Body of pancreas (tissue), 4 donors: ENCODE data around the gene ALDOC. TPM values are rescaled to one million over a fixed set of nuclear protein-coding genes. Genes with fewer than 3 reads are reported as not detected.

ENCODE experiments used
- ATAC-seq: fragments of 150-250 bp; one replicate; pipeline ENCODE4 v1.9.1; 2016
- DNase-seq, 4 donors: peaks; one replicate each; pipeline ENCODE4 v3.0.0-alpha.2; 2019
- H3K27ac ChIP-seq, 4 donors: fragments of 200-600 bp; sonication (generic); 1 replicate in 3 of 4; 2 replicates in 1 of 4; pipeline versions ENCODE4 v1.5.1 to v1.6.1; 2016 to 2019; ENCODE audit warnings: mild to moderate bottlenecking in 1 of 4, mixed read lengths in 1 of 4, moderate library complexity in 1 of 4
- H3K27me3 ChIP-seq, 2 donors: fragments of 200-600 bp; sonication (generic); one replicate each; pipeline ENCODE4 v1.6.0; 2016; ENCODE audit warnings: mild to moderate bottlenecking in 1 of 2
- H3K36me3 ChIP-seq, 2 donors: fragments of 200-600 bp; sonication (generic); replicated peaks in 1 of 2; 2 replicates each; pipeline ENCODE4 v1.5.1; 2016; ENCODE audit warnings: low read depth in 2 of 2; ENCODE audit not compliant: insufficient read depth in 1 of 2
- H3K4me1 ChIP-seq: fragments of 200-600 bp; sonication (generic); one replicate; pipeline ENCODE4 v1.6.0; 2016
- H3K4me3 ChIP-seq, 2 donors: fragments of 200-600 bp; sonication (generic); 1 replicate in 1 of 2; 2 replicates in 1 of 2; pipeline ENCODE4 v1.5.1; 2016 to 2019
- H3K9me3 ChIP-seq, 3 donors: fragments of 200-600 bp; sonication (generic); 1 replicate in 2 of 3; 2 replicates in 1 of 3; pipeline ENCODE4 v1.5.1; 2016
- POLR2A ChIP-seq, 3 donors: fragments of 450-650 bp; IDR thresholded peaks; one replicate each; pipeline ENCODE4 v1.6.1; 2016; ENCODE audit warnings: antibody characterized with exemption in 3 of 3, mild to moderate bottlenecking in 2 of 3
- WGBS, 2 donors: methylation state at CpG; one replicate each; pipeline ENCODE4 v1.1.5; 2017; 5-methylcytosine and 5-hydroxymethylcytosine counted together
- intact Hi-C: fragments of 100-400 bp; cut with DNase I; formaldehyde crosslinking; loops from one replicate; pipeline ENCODE4 v1.15.1; 2023
- total RNA-seq, 2 donors: library from RNA; depleted of rRNA; stranded (reverse); fragments of >200 nt; gene quantifications; one replicate each; pipeline ENCODE4 v1.1.0, GENCODE V29; 2016

The ALDOC gene
- total RNA-seq, 2 donors from 2014 or later, result 2.9 to 25.1 TPM

DNA sequence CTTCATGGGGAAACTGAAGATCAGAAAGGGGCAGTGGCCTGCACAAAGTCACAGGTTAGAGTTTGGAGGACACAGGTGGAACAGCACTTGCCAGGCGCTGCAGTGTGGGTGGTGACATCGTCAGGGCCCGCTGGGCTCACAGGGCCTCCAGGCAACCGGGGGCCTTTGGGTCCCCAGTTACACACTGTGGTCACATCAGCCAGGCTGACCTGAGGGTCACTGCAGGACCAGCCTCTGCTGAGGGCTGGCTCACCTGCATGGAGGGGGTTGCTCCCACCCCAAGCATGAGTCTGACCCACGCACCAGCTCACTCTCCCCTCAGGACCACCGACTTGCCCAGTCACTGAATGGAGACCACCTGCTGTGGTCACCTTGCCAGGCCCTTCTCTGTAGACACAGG is 53.5 kb downstream of the ALDOC start:
- peaks cover 33% of the 10 kb centered on the region for H3K4me1 ChIP-seq
- ATAC-seq (no peak), DNase-seq (no peak)
- no peak overlapping the region for H3K27ac ChIP-seq
- no peak overlapping the region for H3K4me3 ChIP-seq
- TF ChIP-seq POLR2A (IDR thresholded peaks at IDR 0.05), result no peak
- H3K27me3 ChIP-seq, result no peaks in the 10 kb centered on the region
- H3K9me3 ChIP-seq, result no peaks in the 10 kb centered on the region
- WGBS, 2 donors, result 84 to 91% methylated on average over 4 to 6 of the region's 6 CpGs
- intact Hi-C loops, result no loop called here
- no peaks in the 10 kb centered on the region for H3K36me3 ChIP-seq

Other genes with a start within 250 kb of the ALDOC start
- 10 to 100 TPM; 37.9 to 42.2 TPM for gene IFT20, start 241.4 kb downstream of the ALDOC start, total RNA-seq
- gene TNFAIP1, start 241.1 kb downstream of the ALDOC start, total RNA-seq, result 10 to 100 TPM; 15.2 to 15.8 TPM
- 10 to 100 TPM; 50.8 to 54.4 TPM for gene POLDIP2, start 219.4 kb downstream of the ALDOC start, total RNA-seq
- gene SEBOX, start 211.7 kb downstream of the ALDOC start, total RNA-seq, result not detected
- gene VTN, start 206.6 kb downstream of the ALDOC start, total RNA-seq, result 1 to 10 TPM; 4.2 to 6.6 TPM
- 10 to 100 TPM; 13.7 to 33.9 TPM for gene SARM1, start 205.2 kb downstream of the ALDOC start, total RNA-seq
- gene SLC46A1, start 170.7 kb downstream of the ALDOC start, total RNA-seq, result 10 to 100 TPM in 1 of 2 donors, 1 to 10 TPM in 1; 8.6 to 17.6 TPM
- 1 to 10 TPM in 1 of 2 donors, not detected in 1; 1.8 TPM for gene SLC13A2, start 103.3 kb downstream of the ALDOC start, total RNA-seq
- under 1 TPM in 1 of 2 donors, not detected in 1; 0.52 TPM for gene FOXN1, start 70.5 kb downstream of the ALDOC start, total RNA-seq
- gene UNC119, start 24.3 kb downstream of the ALDOC start, total RNA-seq, result 10 to 100 TPM; 25.7 to 29.3 TPM
- 10 to 100 TPM; 11.7 to 12.2 TPM for gene PIGS, start 5.4 kb downstream of the ALDOC start, total RNA-seq
- gene SPAG5, start 22.1 kb upstream of the ALDOC start, total RNA-seq, result 1 to 10 TPM in 1 of 2 donors, not detected in 1; 3.1 TPM
- gene RSKR, start 37.3 kb upstream of the ALDOC start, total RNA-seq, result 10 to 100 TPM in 1 of 2 donors, 1 to 10 TPM in 1; 2.6 to 14.8 TPM
- gene BLTP2, start 68.3 kb upstream of the ALDOC start, total RNA-seq, result 10 to 100 TPM; 70.8 to 87.3 TPM
- gene SDF2, start 85.0 kb upstream of the ALDOC start, total RNA-seq, result 10 to 100 TPM; 13.8 to 22.8 TPM
- gene SUPT6H, start 85.3 kb upstream of the ALDOC start, total RNA-seq, result 10 to 100 TPM; 26.5 to 37.2 TPM
- gene PROCA1, start 135.0 kb upstream of the ALDOC start, total RNA-seq, result not detected
- gene RAB34, start 141.0 kb upstream of the ALDOC start, total RNA-seq, result 10 to 100 TPM; 18.2 to 61.3 TPM
- 100 to 1,000 TPM; 208 to 220 TPM for gene RPL23A, start 143.1 kb upstream of the ALDOC start, total RNA-seq
- 1 to 10 TPM; 2.0 to 3.1 TPM for gene TLCD1, start 149.3 kb upstream of the ALDOC start, total RNA-seq
- 10 to 100 TPM in 1 of 2 donors, 1 to 10 TPM in 1; 2.9 to 18.5 TPM for gene NEK8, start 151.9 kb upstream of the ALDOC start, total RNA-seq
- 10 to 100 TPM; 27.5 to 48.1 TPM for gene TRAF4, start 167.1 kb upstream of the ALDOC start, total RNA-seq